CD4-positive, alpha-beta T cell treated with Interleukin-12 subunit alpha and Interleukin-12 subunit beta, for 1 hour (primary cell): ENCODE results near the gene PTGDS.

Experiments used
- DNase-seq: peaks from one replicate; pipeline ENCODE4 v3.0.0-alpha.2; 2020

The PTGDS gene

DNA sequence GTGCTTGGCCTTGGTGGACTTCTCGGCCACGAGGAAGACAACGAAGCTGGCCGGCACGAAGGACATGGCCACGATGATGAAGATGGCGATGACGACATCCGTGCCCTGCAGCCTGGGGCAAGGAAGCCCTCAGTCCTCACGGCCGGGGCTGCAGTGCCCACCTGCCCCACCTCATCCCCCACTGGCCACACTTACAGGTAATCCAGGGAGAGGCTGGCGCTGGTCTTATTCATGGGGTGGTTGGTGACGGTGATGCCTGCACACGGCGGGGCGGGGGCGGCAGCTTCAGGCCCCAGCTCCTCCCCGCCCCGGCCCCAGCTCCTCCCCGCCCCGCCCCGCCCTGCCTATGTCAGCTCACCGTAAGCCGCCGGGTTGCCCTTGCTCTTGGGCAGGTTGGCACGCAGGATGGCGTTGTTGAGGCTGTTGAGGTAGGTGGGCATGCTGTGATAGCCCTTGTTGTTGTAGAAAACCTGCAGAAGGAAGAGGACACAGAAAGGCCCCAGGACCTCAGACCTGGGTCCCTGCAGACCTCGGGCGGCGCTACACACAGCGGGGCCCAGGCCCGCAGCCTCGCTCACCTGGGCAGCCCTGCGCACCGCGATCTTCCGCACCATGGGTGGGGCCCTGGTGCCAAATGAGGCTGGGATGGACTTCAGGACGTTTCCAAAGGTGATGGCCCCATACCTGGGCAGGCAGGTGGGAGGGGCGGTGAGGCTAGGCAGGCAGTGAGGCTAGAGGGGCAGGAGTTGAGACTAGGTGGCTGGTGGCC is 34.8 kb downstream of the PTGDS start:
- DNase-seq: no peak

DNA sequence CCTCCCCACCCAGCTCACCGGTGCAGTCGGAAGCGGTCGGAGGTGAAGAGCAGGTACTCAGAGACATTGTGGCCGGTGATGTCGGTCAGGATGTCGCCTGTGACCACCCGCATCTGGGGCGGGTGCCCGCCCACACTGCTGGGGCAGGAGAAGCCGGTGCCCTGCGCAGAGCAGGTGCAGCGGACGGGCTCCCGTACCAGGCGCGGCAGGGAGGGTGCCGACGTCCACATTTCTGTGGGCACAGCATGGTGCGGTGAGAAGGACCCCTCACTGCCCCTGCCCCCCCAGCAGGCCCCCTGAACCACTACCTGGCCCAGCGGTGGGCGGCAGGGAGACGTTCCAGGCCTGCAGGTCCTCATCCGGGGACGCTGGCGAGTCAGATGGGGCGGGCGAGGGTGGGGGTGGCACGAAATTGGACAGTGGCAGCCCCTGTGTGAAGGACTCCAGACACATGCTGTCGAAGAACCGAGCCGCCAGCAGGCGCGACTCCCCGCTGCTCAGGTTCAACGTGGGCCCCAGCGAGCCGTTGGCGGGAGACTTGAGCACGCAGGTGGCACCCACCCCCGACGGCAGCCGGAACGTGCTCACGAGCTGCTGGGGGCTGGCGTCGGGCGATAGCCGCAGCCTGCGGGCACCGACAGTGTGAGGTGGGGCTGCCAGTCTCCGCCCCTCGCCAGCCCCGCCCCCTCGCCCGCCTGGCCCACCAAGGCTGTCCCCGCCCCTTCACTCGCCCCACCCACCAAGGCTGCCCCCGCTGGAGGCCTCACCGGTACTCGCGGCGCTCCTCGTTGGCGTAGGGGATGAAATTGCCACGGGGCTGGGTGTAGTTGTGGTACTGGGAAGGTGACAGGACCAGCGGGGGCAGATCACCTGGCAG is 35.6 kb downstream of the PTGDS start:
- DNase-seq: no peak

DNA sequence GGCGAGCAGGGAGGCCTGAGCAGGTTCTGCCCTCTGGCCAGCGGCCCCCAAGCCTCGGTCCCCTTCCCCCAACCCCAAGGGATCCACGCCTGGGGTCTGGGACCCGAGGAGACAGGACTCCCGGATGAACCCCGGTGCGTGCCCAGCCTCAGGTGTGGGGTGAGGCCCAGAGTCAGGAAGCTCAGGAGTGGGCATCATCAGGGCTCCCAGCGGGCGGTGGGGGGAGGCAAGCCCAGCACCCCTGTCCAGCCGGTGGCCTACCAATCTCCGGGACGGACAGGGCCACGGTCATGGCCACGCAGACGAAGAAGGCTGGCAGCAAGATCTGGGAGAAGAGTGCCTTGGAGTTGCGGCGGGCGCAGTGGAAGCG is 36.3 kb downstream of the PTGDS start:
- no peak for DNase-seq

DNA sequence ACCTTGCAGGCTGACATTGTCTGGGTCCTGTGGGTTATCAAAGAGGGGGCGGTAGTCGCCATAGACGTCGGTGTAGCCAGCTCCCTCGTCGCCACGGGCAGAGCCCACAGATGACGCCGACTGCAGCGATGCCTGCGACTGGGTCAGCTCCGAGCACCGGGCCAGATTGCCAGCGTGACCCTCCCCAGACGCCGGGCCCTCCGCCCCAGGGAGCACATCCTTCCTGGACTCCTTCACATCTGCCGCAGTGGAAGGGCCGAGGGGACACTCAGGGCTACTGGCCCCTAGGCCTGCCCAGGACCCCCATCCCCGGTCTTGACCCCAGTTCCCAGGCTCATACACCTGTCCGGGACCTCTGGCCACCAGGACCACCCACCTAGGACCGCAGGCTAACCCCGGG is 36.9 kb downstream of the PTGDS start:
- no peak for DNase-seq

DNA sequence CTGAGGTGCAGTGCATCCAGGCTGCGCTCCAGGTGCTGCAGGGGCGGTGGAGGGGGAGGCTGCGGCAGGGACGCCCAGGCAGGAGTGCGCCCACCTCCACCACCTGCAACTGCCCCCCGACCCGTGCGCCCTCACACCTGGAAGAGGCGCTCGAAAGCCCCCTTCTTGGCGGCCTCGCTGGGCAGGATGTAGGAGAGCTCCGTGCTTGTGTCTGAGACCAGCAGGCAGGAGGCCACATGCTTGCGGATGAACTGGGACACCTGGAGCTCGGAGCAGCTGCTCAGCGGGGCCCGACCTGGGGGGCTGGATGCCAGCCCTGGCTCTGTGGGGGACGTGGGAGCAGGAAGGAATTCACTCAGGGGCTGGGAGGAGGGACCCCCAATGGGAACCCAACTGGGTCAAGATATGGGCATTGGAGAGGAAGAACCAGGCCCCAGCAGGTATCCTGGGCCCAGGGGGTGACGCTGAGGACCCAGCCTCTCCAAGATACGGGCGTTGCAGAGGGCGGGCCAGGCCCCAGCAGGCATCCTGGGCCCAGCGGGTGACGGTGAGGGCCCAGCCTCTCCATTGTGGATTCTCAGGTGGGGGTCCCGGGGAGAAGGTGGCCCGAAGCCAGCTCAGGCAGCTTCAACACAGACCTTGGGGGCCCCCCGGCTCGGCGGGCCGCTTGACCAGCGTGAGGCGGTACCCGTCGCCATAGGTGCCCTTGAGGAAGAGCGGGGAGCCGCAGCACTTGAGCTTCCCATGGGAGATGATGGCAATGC is 37.7 kb downstream of the PTGDS start:
- no peak for DNase-seq

DNA sequence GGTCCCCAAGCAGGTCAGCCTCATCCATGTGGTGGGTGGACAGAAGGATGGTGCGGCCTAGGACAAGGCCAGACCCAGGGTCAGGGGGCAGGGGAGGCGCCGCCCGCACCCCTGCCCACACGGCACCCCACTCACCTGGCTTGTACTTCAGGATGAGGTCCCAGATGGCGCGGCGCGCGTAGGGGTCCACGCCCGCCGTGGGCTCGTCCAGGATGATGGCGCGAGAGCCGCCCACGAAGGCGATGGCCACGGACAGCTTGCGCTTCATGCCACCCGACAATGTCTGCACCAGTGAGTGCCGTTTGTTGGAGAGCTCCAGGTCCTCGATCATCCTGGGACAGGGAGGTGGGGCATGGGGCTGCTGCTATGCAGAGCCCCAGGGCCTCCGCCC is 38.2 kb downstream of the PTGDS start:
- DNase-seq: no peak

DNA sequence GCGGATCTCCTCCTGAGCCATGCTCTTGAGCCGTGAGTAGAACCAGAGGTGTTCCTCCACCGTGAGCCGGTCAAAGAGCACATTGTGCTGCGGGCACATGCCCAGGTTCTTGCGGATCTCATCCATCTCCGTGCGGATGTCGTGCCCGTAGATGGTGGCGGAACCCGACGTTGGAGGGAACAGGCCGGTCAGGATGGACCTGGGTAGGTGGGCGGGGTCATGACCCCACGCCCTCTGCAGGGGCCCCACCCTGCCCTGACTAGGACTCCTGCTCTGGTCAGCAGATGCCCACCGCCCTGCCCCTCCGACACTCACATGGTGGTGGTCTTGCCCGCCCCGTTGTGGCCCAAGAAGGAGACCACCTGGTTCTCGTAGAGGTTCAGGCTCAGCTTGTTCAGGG is 38.7 kb downstream of the PTGDS start:
- no peak for DNase-seq

DNA sequence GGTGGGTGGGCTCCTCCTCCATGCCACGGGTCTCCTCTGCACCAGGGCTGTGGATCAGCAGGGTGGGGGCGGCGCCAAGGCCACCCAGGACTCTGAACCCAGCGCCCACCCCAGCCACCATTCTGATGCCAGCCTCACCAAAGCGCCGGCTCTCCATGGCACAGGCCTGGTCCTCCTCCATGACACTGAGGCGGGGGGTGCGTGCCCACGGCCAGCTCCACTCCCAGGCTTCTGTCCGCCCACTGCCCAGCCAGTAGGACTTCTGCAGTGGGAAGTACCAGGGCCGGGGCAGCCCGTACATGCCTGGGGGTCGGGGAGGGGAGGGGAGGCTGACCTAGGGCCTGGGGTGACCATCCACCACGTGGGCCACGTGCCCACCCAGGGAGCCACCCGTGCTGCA is 39.1 kb downstream of the PTGDS start:
- DNase-seq: no peak

DNA sequence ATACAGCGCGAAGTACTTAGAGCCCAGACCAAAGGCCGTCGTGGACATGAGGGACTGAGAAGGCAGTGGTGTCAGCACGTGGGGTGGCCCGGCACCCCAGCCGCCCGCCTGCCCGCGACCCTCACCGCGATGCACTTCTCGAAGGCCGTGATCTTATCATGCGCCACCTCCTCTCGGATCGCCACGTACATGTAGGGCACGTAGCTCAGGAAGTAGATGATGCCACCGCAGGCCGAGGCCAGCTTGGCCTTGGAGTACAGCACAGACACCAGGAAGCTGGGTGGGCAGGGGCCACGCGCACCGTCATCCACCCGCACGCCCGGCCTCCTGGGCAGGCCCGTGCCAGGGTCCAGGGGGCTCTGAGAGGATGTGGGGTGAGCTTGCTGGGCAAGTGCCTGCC is 39.8 kb downstream of the PTGDS start:
- DNase-seq: no peak

DNA sequence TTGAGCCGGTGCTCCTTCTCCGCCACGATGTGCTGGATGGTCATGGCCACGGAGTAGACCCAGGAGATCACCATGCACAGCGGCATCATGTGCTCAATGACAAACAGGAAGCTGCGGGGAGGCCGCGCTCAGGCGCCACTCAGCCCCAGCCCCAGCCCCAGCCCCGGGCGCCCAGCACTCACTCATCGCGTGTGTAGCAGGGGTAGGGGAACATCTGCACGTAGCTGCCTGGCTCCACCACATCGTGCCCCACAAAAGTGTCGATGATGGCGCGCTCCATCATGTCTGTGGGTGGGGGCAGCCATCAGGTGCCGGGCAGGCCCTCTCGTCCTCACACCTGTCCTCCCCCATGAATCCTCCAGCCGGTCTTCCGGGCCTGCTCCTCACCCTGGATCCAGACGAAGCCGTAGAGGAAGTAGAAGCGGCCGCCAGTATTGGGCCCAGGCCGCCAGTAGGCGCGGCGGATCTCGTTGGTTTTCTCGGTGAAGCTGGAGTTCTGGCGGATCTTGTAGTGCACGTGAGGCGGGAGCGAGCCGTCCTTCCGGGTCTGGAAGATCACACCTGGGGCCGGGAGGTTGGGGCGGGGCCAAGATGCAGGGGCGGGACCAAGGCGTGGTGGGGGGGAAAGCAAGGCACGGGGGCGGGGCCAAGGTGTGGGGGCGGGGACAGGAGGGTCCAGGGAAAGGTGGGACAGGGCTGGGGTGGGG is 40.6 kb downstream of the PTGDS start:
- no peak for DNase-seq

DNA sequence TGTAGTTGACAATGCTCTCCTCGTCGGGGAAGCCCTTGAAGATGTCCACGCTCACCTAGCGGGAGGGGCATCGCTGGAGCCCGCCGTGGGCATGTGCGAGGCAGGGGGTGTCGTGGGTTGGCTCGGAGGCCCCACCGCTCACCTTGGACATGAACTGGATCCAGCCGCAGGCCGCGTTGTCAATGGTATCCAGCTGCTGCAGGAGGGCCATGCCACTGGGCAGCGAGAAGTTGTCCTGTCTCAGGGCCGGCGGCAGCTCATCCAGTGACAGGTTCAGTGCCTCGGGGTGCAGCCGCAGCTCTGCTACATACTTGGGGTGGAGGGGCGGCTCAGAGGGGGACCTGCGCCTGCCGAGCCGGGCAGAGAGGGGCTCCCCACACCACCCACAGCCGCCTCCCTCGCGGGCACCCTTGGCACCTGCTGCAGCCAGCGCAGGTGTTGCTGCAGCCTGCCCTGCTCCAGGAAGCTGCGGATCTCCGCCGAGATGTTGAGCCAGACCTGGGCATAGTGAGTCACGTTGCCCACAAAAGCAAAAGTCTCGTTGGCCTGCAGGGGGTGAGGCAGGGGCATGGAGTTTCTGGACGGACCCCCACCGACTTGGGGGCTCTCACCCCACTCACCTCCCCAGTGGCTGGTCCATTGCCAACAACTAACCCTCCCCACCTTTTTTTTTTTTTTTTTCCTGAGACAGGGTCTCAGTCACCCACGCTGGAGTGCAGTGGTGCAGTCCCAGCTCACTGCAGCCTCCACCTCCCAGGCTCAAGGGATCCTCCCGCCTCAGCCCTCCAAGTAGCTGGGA is 41.7 kb downstream of the PTGDS start:
- no peak for DNase-seq

DNA sequence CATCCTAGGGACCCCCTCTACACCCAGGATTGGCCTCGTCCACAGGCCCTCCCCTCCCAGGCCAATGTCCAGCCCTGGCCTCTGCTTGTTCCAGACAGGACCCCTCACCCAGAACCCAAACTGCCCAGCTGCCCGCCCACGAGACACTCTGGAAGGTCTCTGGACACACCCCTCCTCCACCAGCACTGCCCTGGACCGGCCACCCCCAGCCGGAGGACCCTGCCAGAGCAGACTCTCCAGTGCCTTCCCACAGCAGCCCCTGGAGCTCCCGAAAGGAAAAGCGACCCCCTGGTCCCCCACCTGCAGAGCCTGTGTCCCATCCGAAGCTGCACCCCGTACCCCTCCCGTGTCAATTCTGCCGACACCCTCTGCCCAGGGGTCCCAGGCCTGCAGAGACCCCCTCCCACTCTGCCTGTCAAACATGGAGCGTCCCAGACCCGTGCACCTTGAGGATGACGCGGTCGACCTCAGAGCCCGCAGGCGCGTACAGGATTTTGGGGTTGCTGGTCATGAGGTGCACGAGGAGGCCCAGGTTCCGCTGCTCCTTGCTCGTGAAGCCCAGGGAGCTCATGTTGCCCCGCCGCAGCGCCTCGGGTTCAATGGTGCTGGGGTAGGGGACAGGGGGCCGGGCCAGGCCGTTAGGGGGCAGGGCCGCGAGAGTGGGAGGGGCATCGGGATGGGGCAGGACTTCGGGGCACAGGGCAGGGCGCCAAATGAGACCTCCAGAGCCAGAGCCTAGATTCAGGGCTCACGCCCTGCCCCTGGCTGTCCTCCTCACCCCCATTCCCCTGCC is 42.8 kb downstream of the PTGDS start:
- no peak for DNase-seq

DNA sequence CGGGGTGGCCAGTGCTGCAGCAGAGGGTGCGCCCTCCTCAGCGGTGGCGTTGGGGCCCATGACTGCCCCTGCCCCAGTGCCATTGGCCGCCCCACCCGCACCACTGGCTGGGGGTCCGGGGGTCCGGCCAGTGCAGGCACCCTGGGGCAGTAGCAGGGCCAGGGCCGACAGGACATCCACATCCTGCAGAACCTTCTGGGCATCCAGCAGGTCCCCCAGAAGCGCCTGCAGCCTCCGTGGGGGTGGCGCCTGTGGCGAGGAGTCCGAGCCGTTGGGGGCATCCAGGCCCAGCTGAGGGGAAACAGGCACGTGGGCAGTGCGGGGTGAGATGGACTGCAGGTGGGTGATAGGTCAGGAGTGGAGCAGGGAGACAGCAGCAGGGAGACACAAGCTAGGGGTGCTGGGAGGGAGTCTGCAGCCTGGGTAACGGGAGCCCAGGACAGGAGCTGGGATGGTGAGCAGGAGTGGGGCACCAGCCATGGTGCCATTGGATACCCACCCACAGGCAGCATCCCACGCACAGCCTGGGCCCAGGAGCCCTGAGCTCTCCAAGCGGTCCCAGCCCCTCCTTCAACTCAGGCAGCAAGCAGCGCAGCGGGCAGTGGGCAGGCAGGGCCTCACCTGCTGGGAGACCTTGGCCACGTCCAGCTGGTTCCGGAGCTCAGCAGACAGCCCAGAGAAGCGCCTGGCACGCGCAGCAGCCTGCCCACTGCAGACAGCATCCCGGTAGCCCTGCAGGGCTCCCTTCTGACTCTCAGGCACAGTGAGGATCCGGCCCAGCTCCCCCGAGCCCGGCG is 43.7 kb downstream of the PTGDS start:
- DNase-seq: no peak

DNA sequence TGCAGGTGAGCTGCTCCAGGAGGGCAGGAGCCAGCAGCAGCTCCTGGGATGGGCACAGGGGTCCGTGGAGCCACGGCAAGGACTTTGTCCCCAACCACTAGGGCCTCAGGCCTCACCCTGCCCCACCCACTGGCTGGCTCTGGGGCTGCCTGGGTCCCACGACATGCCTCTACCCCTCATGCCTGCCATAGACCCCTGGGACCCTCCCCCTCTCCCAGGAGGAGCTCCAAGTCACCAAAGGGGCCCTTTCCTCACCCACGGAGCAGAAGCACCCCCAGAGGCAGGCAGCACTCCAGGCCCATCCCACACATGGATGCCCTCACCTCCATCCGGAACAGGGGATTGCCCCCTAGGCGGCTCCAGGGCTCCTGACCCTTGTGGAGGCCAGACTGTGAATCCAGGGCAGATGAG is 44.3 kb downstream of the PTGDS start:
- no peak for DNase-seq

DNA sequence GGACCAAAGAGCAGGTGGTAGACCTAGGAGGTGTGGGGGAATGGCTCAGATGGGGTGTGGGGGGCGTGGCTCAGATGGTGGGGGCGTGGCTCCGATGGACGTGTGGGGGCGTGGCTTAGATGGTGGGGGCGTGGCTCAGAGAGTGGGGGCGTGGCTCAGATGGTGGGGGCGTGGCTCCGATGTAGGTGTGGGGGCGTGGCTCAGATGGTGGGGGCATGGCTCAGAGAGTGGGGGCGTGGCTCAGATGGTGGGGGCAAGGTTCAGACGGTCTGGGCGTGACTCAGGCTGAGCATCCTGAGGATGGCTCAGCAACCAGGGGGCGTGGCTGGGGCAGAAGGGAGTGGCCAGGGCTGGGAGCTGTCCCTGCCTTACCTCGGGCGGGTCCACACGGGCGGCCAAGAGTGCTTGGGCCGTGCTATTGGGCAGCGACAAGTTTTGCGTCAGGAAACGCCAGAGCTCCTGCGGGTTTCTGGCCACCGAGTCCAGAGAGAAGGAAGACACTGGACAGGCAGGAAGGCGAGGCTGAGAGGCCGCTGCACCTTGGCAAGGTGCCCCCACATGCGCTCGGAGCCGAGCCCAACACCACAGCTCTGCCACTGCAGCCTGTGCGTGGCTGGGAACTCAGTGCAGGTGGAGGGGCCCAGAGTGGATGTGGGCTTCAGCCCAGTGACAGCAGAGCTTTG is 44.8 kb downstream of the PTGDS start:
- peak; percentile 76 for DNase-seq

DNA sequence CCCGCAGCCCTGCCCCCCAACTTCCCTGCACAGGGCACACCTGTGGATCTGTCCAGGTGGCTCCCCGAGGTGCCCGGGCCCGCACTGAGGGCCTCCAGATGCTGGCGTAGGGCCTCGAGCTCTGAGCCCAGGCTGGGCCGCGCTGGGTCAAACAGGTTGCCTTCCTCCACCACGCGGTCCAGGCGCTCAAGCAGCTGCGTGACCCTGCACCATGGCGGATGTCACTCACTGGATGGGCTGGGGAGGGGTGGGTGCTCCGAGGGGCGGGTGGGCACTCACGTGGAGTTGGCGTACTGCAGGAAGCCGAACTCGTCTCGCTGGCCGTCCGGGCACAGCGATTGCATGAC is 45.3 kb downstream of the PTGDS start:
- no peak for DNase-seq

DNA sequence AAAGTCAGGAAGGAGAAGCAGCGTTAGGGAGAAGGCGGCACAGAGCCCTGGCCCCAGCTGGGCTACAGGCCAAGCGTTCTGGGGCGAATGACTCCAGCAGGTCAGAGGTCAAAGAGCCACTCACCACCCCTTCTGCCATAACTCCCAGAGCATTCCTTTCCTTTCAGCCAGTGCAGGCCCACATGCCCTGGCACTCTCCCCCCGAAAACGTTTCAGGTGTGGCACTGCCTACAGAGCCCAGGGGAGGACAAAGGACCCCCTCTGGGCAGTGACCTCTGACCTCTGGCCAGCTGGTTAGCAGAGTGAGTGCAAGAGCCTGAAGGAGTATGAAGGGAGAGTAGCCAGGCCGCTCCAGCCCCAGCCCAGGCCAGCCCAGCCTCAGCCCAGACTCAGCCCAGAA is 45.9 kb downstream of the PTGDS start:
- no peak for DNase-seq

DNA sequence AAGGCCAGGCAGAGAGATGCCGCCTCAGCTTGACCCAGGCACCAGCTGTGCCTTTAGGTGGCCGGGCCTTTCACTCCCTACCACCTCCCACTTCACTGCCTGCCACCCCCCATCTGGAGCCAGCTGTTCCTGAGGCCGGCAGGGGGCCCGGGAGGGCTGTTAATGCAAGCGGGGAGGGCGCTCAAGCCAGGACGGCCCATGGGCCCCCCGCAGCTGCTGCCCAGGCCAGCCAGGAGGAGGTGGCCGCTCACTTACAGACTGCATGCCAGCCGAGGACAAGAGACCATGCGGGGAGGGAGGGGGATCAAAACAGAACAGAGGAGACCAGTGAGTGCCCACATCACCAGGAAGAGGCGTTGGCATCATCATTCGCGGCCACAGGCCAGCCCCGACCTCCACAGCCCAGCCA is 46.3 kb downstream of the PTGDS start:
- no peak for DNase-seq

DNA sequence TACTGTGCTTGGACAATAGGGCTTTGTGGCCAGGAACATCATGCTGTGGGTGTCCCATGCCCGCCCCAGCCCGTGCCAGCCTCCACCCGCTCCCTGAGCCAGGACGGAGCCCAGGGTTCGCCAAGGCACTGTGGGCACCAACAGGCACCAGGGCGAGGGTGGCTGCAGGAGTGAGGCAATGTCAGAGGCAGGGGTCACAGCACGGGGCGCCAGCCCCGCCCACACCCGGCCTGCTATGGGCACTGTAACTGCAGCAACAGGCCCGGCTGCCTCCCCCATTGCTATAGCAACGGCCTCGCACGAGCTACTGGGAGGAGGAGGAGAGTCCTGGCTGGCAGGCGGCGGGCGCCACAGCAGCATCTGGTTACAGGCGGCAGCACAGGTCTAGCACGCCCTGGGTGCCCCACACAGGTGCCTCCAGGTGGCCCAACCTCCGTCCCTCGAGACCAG is 48.2 kb downstream of the PTGDS start:
- DNase-seq: no peak

DNA sequence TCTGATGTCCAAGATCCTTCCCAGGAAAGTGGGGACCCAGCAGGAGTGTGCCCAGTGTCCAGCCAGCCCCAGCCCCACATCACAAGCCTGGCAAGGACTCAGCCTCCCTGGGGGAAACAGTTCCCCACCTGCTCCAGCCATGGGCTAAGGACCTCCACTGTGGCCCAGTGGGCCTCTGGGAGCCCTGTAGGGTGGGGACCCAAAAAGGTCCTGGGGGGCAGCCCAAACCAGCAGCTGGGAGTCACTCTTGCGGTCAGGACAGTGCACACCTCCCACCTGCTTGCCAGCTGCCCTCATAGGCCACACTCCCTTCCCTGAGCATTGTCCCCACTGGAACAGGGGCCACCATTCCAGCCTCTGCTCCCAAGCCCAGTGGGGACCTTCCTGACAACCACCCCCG is 49.1 kb downstream of the PTGDS start:
- no peak for DNase-seq
